Measurements from ENCODE around the gene FAM199X. TPM values are rescaled to one million over a fixed set of nuclear protein-coding genes. Genes with fewer than 3 reads are reported as not detected.
"Not testable (repeated sequence)": the region's sequence is repeated elsewhere in the genome, so short reads cannot be mapped to it uniquely, and the experiment has no call there.

Gene FAM199X
- total and polyA plus RNA-seq, 2 donors = 10.9 to 34.7 TPM

DNA sequence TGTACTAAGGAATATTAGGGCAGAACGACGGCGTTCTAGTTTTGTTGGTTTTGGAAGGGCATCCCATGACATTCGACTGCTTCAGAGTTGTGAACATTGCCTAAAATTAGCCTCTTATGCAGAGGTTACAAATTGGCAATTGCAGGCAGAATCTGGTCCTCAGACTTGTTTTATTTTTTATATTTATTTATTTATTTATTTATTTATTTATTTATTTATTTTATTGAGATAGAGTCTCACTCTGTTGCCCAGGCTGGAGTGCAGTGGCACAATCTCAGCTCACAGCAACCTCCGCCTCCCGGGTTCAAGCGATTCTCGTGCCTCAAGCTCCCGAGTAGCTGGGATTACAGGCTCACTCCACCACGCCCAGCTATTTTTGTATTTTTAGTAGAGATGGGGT lies 63.8 kb downstream of the FAM199X start:
- not testable (repeated sequence) for H3K4me3 ChIP-seq (ENCODE audit: low read depth, low read length); H3K27ac ChIP-seq (ENCODE audit: low read depth); H3K36me3 ChIP-seq (ENCODE audit: insufficient read depth); H3K4me1 ChIP-seq (ENCODE audit: insufficient read depth); DNase-seq (ENCODE audit: extremely low spot score)
- WGBS = 92% methylated on average over 10 of the region's 10 CpGs

Other genes with a start within 250 kb of the FAM199X start
- 18.6 TPM for gene TMSB15B, start 203.8 kb upstream of the FAM199X start, total RNA-seq
- gene TMSB15B, start 203.8 kb upstream of the FAM199X start, polyA plus RNA-seq = 9.3 TPM
- gene H2BW1, start 152.7 kb upstream of the FAM199X start, total RNA-seq = not detected
- gene H2BW1, start 152.7 kb upstream of the FAM199X start, polyA plus RNA-seq = not detected
- gene H2BW2, start 126.5 kb upstream of the FAM199X start, total RNA-seq = not detected
- gene H2BW2, start 126.5 kb upstream of the FAM199X start, polyA plus RNA-seq = not detected
- gene TMSB15C, start 90.2 kb upstream of the FAM199X start, total RNA-seq = 19.7 TPM
- 1.4 TPM for gene TMSB15C, start 90.2 kb upstream of the FAM199X start, polyA plus RNA-seq
- 3.3 TPM for gene ZCCHC18, start 53.9 kb upstream of the FAM199X start, total RNA-seq
- 2.2 TPM for gene ZCCHC18, start 53.9 kb upstream of the FAM199X start, polyA plus RNA-seq
- 23.7 TPM for gene SLC25A53, start 9.4 kb upstream of the FAM199X start, total RNA-seq
- gene SLC25A53, start 9.4 kb upstream of the FAM199X start, polyA plus RNA-seq = 10.6 TPM
- not detected for gene ESX1, start 88.5 kb downstream of the FAM199X start, total RNA-seq
- gene ESX1, start 88.5 kb downstream of the FAM199X start, polyA plus RNA-seq = not detected